Keratinocyte (primary cell): ENCODE data around the gene ORMDL3.

Experiments
- CTCF ChIP-seq, 3 experiments: IDR thresholded peaks in 1 of 3; conservative IDR thresholded peaks in 1 of 3; optimal IDR thresholded peaks in 1 of 3; 2 replicates in 2 of 3; 3 replicates in 1 of 3; pipeline versions ENCODE3 to v1.5.1; 2011; ENCODE audit warnings: low read length in 3 of 3, mild to moderate bottlenecking in 3 of 3, moderate library complexity in 2 of 3, control low read depth in 1 of 3, inconsistent platforms in 1 of 3; ENCODE audit not compliant: insufficient read depth in 2 of 3; ENCODE audit errors: extremely low read depth in 1 of 3
- EZH2 ChIP-seq: IDR thresholded peaks from one replicate; pipeline ENCODE4 v1.6.1; 2012; ENCODE audit warnings: inconsistent platforms, mild to moderate bottlenecking, low read length, moderate library complexity

- no peak for TF ChIP-seq CTCF (optimal IDR thresholded peaks at IDR 0.05 in 1 of 3, IDR thresholded peaks at IDR 0.05 in 1 of 3, conservative IDR thresholded peaks at IDR 0.05 in 1 of 3; ENCODE audit: extremely low read depth in 1 of 3, insufficient read depth in 2 of 3, low read length in 3 of 3)
- TF ChIP-seq EZH2: no peak
Observed at GRCh38 chr17:39904990-39905288, 22.5 kb downstream of the ORMDL3 start.
